NT2/D1 (cell line): ENCODE data around the gene BTG1.

Source experiments
- YY1 ChIP-seq: IDR thresholded peaks from 2 replicates; pipeline ENCODE4 v1.6.1; 2011; ENCODE audit not compliant: insufficient read length, insufficient read depth
- ZNF274 ChIP-seq: IDR thresholded peaks from 2 replicates; pipeline ENCODE4 v1.6.1; 2011; ENCODE audit warnings: mild to moderate bottlenecking, low read depth, low read length

GRCh38 chr12:92151916-92152315 lies 6.3 kb upstream of the BTG1 start:
- TF ChIP-seq YY1 = no peak
- TF ChIP-seq ZNF274 = no peak
